A549 treated with GW870086 at 1 μM for 4 hours (cell line): ENCODE results near the gene RAD23A. TPM values are rescaled to one million over a fixed set of nuclear protein-coding genes. Genes with fewer than 3 reads are reported as not detected.

Experiments
- total RNA-seq: library from RNA; stranded (reverse); fragments of 200-300 nt; extraction: Qiagen RNA extraction; gene quantifications from 5 replicates; pipeline ENCODE4 v1.2.3, GENCODE V29; 2022; ENCODE audit warnings: low read depth

Gene RAD23A
- total RNA-seq = 67.4 to 79.0 TPM (median 77.0 TPM) in 5 replicates

GRCh38 chr19:12945479-12946091, at the start of gene RAD23A:
Gene RAD23A, plus strand, starts transcription at chr19:12945862. Its CDS starts 87 bp downstream, at chr19:12945949.

GRCh38 chr19:12933287-12934072, 12.2 kb upstream of the RAD23A start, which contains the start of gene FARSA:
Gene FARSA, minus strand, starts transcription at chr19:12933711. Its CDS starts 15 bp downstream, at chr19:12933696.

GRCh38 chr19:12937927-12938778, 7.5 kb upstream of the RAD23A start, which contains the start of gene CALR:
Gene CALR, plus strand, starts transcription at chr19:12938609. Its CDS starts 71 bp downstream, at chr19:12938680.

GRCh38 chr19:12956446-12957388, 11.1 kb downstream of the RAD23A start, which contains the start of gene GADD45GIP1:
Gene GADD45GIP1, minus strand, starts transcription at chr19:12957223. Its CDS starts 11 bp downstream, at chr19:12957212.

DNA sequence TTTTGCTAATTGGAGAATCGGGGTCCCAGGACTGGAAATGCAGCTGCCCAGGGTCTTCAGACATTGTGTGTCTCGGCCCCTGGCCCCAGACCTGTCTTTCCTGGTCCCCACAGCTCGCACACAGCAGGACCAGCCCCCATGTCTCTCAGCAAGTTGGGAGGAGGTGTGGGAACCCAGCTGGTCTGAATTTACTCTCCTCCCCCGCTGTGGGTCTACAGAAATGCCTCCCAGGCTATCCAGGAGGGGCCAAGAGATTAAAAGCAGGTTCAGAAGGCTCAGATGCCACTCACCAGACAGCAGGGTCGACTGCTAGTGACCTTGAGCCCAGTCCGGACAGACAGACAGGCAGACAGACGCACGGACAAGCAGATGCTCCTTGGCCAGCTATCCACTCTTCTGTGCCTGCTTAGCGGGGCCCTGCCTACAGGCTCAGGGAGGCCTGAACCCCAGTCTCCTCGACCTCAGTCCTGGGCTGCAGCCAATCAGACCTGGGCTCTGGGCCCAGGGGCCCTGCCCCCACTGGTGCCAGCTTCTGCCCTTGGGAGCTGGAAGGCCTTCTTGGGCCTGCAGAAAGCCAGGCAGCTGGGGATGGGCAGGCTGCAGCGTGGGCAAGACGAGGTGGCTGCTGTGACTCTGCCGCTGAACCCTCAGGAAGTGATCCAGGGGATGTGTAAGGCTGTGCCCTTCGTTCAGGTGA, 23.8 kb downstream of the RAD23A start, which contains the start of gene DAND5:
Gene DAND5, plus strand, starts transcription at position 285 of the 697 bp plus-strand sequence. Its CDS starts 85 bp downstream, at position 370.

DNA sequence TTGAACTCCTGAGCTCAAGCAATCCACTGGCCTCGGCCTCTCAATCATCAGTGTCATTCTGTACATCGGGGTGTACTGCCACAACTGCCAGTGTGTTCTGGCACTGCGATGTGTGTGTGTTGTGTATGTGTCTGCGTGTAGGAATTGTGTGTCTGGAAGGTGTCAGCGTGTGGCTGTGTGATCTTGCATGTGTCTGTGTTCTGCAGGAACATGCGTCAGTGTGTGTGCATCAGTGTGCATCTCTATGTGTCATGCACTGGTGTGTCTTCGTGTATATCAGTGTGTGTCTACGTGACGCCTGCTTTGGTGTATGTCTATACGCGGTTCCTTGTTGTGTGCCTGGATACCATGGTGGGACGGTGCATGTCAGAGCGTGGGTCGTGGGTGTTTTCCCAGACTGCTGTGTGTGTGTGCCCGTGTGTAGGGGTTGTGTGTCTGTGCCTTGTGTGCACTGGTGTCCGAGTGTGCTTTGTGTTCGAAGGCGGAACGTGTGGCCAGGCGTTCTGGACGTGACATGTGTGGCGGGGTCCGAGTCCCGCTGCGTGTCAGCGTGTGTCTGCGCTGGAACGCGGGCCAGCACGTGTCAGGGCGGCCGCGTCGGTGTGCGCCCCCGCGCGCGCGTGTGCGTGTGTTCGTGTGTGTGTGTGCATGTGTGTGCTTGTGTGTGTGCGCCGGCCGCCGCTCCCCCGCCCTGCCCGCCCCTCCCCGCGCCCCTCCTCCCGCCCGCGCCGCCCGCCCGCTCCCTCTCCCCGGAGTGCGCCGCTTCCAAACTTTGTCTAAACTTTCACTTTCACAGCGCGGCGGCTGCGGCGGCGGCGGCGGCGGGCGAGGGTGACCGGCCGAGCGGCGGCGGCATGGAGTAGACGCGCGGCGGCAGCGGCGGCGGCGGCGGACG, 49.3 kb downstream of the RAD23A start, which contains the start of gene NFIX:
Gene NFIX, plus strand, starts transcription at position 775 of the 895 bp plus-strand sequence. CDS start 363 bp downstream, outside the sequence.

Other genes starting within 250 kb of the RAD23A start
- gene FBXW9, start 249.2 kb upstream of the RAD23A start, total RNA-seq = 9.5 to 13.2 TPM (median 12.2 TPM) in 5 replicates
- gene TNPO2, start 221.9 kb upstream of the RAD23A start, total RNA-seq = 25.3 to 34.1 TPM (median 31.2 TPM) in 5 replicates
- 169 to 203 TPM (median 185 TPM) in 5 replicates for gene TRIR, start 211.2 kb upstream of the RAD23A start, total RNA-seq
- 69.5 to 100 TPM (median 92.3 TPM) in 5 replicates for gene GET3, start 208.4 kb upstream of the RAD23A start, total RNA-seq
- 0.10 to 0.26 TPM (median 0.22 TPM) in 5 replicates for gene BEST2, start 194.1 kb upstream of the RAD23A start, total RNA-seq
- 9.9 to 11.6 TPM (median 10.9 TPM) in 5 replicates for gene HOOK2, start 170.3 kb upstream of the RAD23A start, total RNA-seq
- gene JUNB, start 154.4 kb upstream of the RAD23A start, total RNA-seq = 121 to 193 TPM (median 166 TPM) in 5 replicates
- gene PRDX2, start 144.1 kb upstream of the RAD23A start, total RNA-seq = 0.40 to 1.1 TPM (median 0.49 TPM) in 5 replicates
- gene THSD8, start 143.8 kb upstream of the RAD23A start, total RNA-seq = 7.3 to 16.4 TPM (median 14.3 TPM) in 4 of 5 replicates, not detected in the other
- gene RNASEH2A, start 139.3 kb upstream of the RAD23A start, total RNA-seq = 34.0 to 49.5 TPM (median 45.5 TPM) in 5 replicates
- gene RTBDN, start 111.3 kb upstream of the RAD23A start, total RNA-seq = 0.15 to 0.56 TPM (median 0.38 TPM) in 4 of 5 replicates, not detected in the other
- gene MAST1, start 107.3 kb upstream of the RAD23A start, total RNA-seq = 0.89 to 3.0 TPM (median 2.4 TPM) in 5 replicates
- 24.2 to 32.6 TPM (median 30.6 TPM) in 5 replicates for gene DNASE2, start 64.4 kb upstream of the RAD23A start, total RNA-seq
- gene KLF1, start 58.7 kb upstream of the RAD23A start, total RNA-seq = not detected in 5 replicates
- 8.2 to 10.8 TPM (median 8.9 TPM) in 5 replicates for gene GCDH, start 54.7 kb upstream of the RAD23A start, total RNA-seq
- 0.31 to 0.72 TPM (median 0.46 TPM) in 5 replicates for gene SYCE2, start 26.6 kb upstream of the RAD23A start, total RNA-seq
- gene FARSA, start 12.2 kb upstream of the RAD23A start, total RNA-seq = 66.1 to 75.6 TPM (median 72.9 TPM) in 5 replicates
- gene CALR, start 7.3 kb upstream of the RAD23A start, total RNA-seq = 499 to 569 TPM (median 524 TPM) in 5 replicates
- 37.2 to 58.7 TPM (median 53.1 TPM) in 5 replicates for gene GADD45GIP1, start 11.4 kb downstream of the RAD23A start, total RNA-seq
- 0.07 to 0.32 TPM (median 0.10 TPM) in 4 of 5 replicates, not detected in the other for gene DAND5, start 23.7 kb downstream of the RAD23A start, total RNA-seq
- 2.9 to 4.4 TPM (median 3.8 TPM) in 5 replicates for gene NFIX, start 49.6 kb downstream of the RAD23A start, total RNA-seq
- 0.64 to 0.94 TPM (median 0.75 TPM) in 5 replicates for gene LYL1, start 157.0 kb downstream of the RAD23A start, total RNA-seq
- gene TRMT1, start 170.9 kb downstream of the RAD23A start, total RNA-seq = 36.8 to 41.2 TPM (median 37.5 TPM) in 5 replicates
- 30.5 to 43.4 TPM (median 36.1 TPM) in 5 replicates for gene NACC1, start 172.4 kb downstream of the RAD23A start, total RNA-seq
- gene STX10, start 204.5 kb downstream of the RAD23A start, total RNA-seq = 42.8 to 53.3 TPM (median 52.1 TPM) in 5 replicates
- gene IER2, start 204.5 kb downstream of the RAD23A start, total RNA-seq = 36.3 to 53.3 TPM (median 48.7 TPM) in 5 replicates